Memory B cell (primary cell): ENCODE measurements around the gene GSTT4.
A peak's percentile ranks its signal among the peaks of the same experiment; 100 is the strongest.
"Not testable (repeated sequence)": the region's sequence is repeated elsewhere in the genome, so short reads cannot be mapped to it uniquely, and the experiment has no call there.

Experiments used
- ATAC-seq: fragments of 150-1000 bp; cut with Tn5 transposase; 2 replicates; pipeline ENCODE4 v1.10.0; 2021; ENCODE audit warnings: low read depth, mild to moderate bottlenecking, moderate library complexity
- DNase-seq, 2 donors: peaks; one replicate each; pipeline ENCODE4 v3.0.0; 2022; ENCODE audit warnings: low spot score in 2 of 2
- H3K27ac Mint-ChIP-seq: one replicate; pipeline ENCODE4 v1.8.0; 2022; ENCODE audit warnings: mild to moderate bottlenecking, moderate library complexity, mixed read lengths
- H3K27me3 Mint-ChIP-seq: one replicate; pipeline ENCODE4 v1.8.0; 2022; ENCODE audit warnings: mixed read lengths
- H3K36me3 Mint-ChIP-seq: one replicate; pipeline ENCODE4 v1.8.0; 2022; ENCODE audit warnings: mild to moderate bottlenecking, mixed read lengths
- H3K4me1 Mint-ChIP-seq: one replicate; pipeline ENCODE4 v1.8.0; 2022; ENCODE audit warnings: mixed read lengths
- H3K4me3 Mint-ChIP-seq: one replicate; pipeline ENCODE4 v1.8.0; 2022; ENCODE audit warnings: mild to moderate bottlenecking, moderate library complexity, mixed read lengths
- H3K9me3 Mint-ChIP-seq: one replicate; pipeline ENCODE4 v1.8.0; 2022; ENCODE audit warnings: mixed read lengths

GSTT4 gene

DNA sequence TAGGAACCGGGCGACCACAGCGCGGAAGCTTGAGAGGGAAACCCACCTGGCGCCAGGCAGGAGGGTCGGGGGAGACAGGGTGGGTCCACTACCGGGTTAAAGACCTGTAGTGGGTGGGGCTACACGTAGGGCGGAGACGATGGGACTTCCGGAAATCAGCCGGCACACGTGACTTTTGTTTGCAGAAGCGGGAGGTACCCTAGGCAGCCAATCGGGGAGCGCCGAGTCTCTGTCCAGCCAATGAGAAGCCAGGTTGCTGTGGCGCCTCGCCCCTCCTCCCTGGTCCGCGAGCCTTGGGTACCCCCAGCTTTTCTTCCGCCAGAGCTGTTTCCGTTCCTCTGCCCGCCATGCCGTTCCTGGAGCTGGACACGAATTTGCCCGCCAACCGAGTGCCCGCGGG lies 38.7 kb downstream of the GSTT4 start, which contains the start of gene DDTL:
TSS of gene DDTL (plus strand) at position 321 of the 400 bp plus-strand sequence. CDS start at position 348, 27 bp downstream.
- H3K27me3 Mint-ChIP-seq, H3K4me1 Mint-ChIP-seq: not testable (repeated sequence)

DNA sequence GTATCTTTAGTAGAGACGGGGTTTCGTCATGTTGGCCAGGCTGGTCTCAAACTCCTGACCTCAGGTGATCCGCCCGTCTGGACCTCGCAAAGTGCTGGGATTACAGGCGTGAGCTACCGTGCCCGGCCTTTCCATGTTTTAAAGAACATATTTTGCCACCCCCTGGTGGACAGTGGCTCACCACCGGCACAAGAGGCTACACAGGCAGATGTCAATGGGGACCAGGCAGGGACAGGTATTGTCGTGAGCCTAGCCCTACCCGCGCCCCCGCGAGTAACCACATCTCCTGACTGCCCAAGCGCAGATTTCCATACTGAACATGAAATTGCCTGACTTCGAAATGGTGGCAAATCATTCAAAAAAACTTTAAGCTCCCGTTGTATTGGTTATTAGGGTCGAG lies 39.2 kb downstream of the GSTT4 start:
- H3K4me3 Mint-ChIP-seq, H3K9me3 Mint-ChIP-seq, H3K27me3 Mint-ChIP-seq, DNase-seq, H3K4me1 Mint-ChIP-seq, H3K36me3 Mint-ChIP-seq, H3K27ac Mint-ChIP-seq: not testable (repeated sequence)
- peak; percentile 57 for ATAC-seq

More for the DNA sequence above, 38.7 kb downstream of the GSTT4 start, which contains the start of gene DDTL:
- H3K9me3 Mint-ChIP-seq, H3K36me3 Mint-ChIP-seq, H3K4me3 Mint-ChIP-seq, H3K27ac Mint-ChIP-seq, DNase-seq: not testable (repeated sequence)
- ATAC-seq, result peak; percentile 94

DNA sequence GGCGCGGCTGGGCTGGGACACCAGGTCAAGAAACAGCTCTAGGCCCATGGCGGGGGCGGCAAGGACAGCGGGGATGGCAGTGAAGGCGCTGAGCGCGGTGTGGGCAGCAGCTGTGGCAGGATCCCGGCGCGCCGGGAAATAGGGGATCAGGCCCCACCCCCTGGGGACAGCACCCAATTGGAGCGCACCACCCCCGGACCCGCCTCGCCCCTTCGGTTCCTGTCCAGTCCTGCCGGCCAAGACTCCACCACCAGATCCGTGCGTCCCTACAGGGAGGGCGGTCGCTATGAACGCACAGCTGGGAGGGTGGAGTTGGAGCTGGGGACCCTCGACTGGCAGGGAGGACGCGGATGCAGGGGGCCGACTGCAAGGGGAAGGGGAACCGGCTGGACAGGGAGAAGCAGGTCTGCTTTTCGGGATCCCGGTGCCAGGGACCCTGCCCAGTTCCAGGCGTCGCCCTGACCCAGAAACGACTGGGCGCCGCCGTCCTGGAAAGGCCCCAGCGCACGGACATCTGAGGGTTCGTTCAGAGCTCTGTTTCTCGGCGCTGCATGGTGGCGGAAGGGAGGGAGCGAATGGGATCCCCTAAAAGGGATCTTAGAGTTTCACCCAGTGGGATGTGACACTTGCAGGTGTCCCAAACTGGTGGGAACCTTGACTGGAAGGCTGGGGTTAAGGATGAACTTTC lies 44.0 kb downstream of the GSTT4 start, which contains the start of gene GSTT2B:
TSS of gene GSTT2B (minus strand) at position 112 of the 688 bp plus-strand sequence. CDS start at position 48, 64 bp downstream.
- not testable (repeated sequence) for H3K36me3 Mint-ChIP-seq, DNase-seq, ATAC-seq, H3K27ac Mint-ChIP-seq, H3K4me3 Mint-ChIP-seq, H3K9me3 Mint-ChIP-seq, H3K27me3 Mint-ChIP-seq, H3K4me1 Mint-ChIP-seq

DNA sequence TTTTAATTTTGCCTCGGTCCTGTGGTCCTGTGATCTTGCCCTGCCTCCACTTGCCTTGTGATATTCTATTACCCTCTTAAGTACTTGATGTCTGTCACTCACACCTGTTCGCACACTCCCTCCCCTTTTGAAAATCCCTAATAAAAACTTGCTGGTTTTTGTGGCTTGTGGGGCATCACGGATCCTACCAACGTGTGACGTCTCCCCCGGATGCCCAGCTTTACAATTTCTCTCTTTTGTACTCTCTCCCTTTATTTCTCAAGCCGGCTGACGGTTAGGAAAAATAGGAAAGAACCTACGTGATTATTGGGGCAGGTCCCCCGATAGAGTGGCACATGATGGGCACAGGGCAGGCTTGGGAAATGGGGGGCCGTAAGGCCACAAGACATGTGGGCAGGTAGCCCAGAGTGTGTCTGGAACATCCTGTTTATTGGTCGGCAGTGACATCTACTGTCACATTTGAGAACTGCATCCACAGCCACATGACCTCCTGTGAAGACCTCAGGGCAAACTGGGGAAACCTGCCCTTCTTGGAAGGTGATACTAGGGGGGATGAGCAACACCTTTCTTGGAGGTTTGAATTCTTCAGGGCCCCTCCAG lies 48.9 kb downstream of the GSTT4 start:
- H3K27me3 Mint-ChIP-seq, H3K27ac Mint-ChIP-seq, H3K4me1 Mint-ChIP-seq, H3K36me3 Mint-ChIP-seq, H3K4me3 Mint-ChIP-seq, H3K9me3 Mint-ChIP-seq: not testable (repeated sequence)
- ATAC-seq (peak; percentile 85), DNase-seq (peak; percentile 72 to 90)

DNA sequence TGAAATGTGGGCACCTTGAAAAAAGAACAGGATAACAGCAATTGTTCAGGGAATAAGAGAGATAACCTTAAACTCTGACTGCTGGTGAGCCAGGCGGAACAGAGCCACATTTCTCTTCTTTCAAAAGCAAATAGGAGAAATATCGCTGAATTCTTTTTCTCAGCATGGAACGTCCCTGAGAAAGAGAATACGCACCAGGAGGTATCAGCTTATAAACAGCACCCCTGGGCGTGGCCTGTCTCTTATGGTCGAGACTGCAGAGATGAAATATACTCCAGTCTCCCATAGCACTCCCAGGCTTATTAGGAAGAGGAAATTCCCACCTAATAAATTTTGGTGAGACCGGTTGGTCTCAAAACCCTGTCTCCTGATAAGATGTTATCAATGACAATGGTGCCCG lies 49.4 kb downstream of the GSTT4 start:
- not testable (repeated sequence) for H3K27me3 Mint-ChIP-seq, H3K4me3 Mint-ChIP-seq, H3K9me3 Mint-ChIP-seq, H3K36me3 Mint-ChIP-seq, H3K4me1 Mint-ChIP-seq, DNase-seq, H3K27ac Mint-ChIP-seq, ATAC-seq

DNA sequence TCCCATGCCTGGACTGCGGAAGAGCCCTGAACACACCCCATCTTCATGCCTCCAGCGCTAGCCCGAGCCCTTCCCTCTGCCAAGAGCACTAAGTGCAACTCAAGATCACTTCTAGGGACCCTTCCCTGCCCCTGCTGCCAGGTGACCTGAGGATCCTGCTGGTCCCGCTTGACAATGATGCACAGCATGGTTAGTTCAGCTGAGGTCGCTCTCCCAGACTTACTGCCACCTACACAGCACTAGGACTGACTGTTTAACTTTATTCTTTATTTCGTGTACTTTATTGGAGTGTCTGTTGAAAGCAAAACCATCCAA lies 50.3 kb downstream of the GSTT4 start:
- not testable (repeated sequence) for DNase-seq, H3K9me3 Mint-ChIP-seq, ATAC-seq, H3K4me1 Mint-ChIP-seq, H3K27me3 Mint-ChIP-seq, H3K4me3 Mint-ChIP-seq, H3K27ac Mint-ChIP-seq, H3K36me3 Mint-ChIP-seq

DNA sequence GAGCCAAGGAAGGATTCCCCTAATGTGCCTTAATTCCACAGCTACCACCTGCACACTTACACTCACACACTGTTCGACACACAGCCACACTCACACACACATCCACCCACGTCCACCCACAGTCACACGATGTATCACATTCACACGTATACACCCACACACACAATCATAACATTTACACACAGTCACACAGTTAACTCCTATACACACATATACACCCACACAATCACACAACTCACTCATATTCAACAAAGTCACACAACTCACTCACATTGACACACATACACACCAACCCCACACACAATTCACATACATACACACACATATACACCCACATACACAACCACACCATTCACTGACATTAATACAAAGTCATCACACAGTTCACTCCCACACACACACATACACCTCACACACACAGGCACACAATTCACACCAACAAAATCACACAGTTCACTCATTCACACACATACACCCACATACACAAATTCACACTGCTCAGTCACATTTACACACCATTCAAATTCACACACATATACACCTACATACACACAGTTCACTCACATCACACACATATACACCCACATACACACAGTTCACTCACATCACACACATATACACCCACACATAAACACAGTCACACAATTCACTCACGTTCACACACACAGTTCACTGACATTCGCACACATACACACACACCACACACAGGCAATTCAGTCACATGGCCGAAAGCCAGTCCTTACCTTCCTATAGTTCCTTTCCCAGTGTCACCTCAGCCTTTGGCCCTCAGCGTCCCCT lies 50.9 kb downstream of the GSTT4 start:
- ATAC-seq, H3K27ac Mint-ChIP-seq, H3K4me1 Mint-ChIP-seq, H3K9me3 Mint-ChIP-seq, H3K4me3 Mint-ChIP-seq, H3K27me3 Mint-ChIP-seq, H3K36me3 Mint-ChIP-seq, DNase-seq: not testable (repeated sequence)

DNA sequence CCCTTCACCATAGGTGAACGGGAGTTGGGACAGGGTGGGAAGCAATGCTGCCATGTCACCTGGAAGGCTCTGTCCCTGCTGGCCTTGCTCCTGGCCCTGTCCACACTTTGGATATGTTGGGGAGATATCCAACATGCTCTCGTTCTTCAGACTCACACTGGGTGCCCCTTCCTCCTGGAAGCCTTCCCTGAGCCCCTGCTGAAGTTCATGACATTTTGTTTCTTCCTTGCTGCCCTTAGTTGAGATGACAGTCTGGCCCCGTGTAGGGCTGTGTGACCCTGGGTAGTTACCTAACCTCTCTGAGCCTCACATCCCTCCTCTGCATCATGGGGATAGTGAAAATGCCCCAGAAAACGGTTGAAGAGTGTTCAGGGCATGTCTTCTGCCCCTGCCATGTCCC lies 51.8 kb downstream of the GSTT4 start:
- not testable (repeated sequence) for H3K27ac Mint-ChIP-seq, H3K4me1 Mint-ChIP-seq, H3K9me3 Mint-ChIP-seq, ATAC-seq, DNase-seq, H3K36me3 Mint-ChIP-seq, H3K4me3 Mint-ChIP-seq, H3K27me3 Mint-ChIP-seq

DNA sequence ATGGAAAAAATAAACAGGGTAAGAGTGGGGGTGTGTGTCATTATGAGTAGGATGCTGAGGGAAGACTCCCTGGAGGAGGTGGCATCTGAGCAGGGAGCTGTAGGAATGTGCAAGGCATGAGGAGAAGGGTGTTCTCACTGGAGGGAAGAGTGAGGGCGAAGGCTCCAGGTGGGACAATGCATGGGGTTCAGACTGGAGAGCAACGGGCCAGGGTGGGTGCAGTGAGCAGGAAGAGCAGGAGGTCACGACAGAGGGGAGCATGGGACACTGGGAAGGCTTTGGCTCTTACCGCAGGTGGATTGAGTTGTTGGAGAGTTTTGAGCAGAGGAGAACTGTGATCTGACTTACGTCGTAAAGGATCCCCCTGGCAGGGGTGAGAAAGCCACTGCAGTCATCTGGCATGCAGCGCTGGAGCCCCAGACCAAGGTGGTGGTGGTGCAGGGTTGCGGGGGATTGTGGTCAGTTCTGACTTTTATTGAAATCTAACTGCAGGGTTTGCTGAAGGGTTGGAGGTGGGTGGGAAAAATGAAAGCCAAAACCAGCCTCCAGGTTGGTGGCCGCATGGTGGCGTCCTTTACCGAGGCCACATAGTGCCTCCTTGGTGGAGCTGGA lies 52.4 kb downstream of the GSTT4 start:
- H3K9me3 Mint-ChIP-seq, H3K36me3 Mint-ChIP-seq, DNase-seq, H3K4me1 Mint-ChIP-seq, H3K27me3 Mint-ChIP-seq, H3K27ac Mint-ChIP-seq, ATAC-seq, H3K4me3 Mint-ChIP-seq: not testable (repeated sequence)

DNA sequence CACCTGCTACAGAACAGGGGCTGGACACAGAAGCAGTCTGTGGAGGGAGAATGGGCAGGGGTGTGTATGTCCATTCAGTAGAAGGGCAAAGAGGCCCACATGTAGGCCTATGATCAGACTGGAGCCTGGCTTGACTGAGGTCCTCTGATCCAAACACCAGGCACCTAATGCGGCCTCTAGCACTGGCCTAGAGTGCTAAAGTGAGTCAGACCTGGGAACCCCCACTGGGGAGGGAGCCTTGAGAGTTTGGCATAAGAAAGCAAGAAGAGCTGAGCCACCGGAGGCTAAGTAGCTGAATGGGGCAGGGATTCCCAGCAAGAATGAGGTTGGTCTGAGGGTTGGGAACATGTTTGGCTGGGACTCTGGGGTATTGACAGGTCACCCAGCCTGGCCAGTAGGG lies 53.9 kb downstream of the GSTT4 start:
- H3K36me3 Mint-ChIP-seq, H3K9me3 Mint-ChIP-seq, H3K4me1 Mint-ChIP-seq, H3K4me3 Mint-ChIP-seq, H3K27me3 Mint-ChIP-seq, DNase-seq, H3K27ac Mint-ChIP-seq, ATAC-seq: not testable (repeated sequence)

DNA sequence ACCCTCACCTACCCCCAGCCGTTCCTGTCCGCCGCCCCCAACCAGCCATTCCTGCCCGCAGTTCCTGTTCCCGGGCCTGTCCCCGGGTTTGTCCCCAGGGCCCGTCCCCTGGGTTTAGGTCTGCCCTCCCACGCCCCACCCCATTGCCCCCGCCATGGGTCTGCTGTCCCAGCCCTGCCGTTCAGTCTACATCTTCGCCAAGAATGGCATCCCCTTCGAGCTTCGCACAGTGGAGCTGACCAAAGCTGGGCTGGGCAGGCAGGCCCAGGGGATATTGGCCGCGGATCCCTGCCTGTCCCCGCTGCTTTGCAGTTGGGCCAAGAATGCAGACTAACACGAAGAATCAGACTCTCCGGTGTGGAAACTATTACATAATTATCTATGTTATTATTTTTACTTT lies 55.5 kb downstream of the GSTT4 start:
- H3K27ac Mint-ChIP-seq, ATAC-seq, H3K36me3 Mint-ChIP-seq, H3K4me1 Mint-ChIP-seq, H3K9me3 Mint-ChIP-seq, H3K27me3 Mint-ChIP-seq, H3K4me3 Mint-ChIP-seq, DNase-seq: not testable (repeated sequence)
